Panc1 (cell line): ENCODE results near the gene TEX54. TPM values are rescaled to one million over a fixed set of nuclear protein-coding genes. Genes with fewer than 3 reads are reported as not detected.
"Not testable (repeated sequence)": the region's sequence is repeated elsewhere in the genome, so short reads cannot be mapped to it uniquely, and the experiment has no call there.

ENCODE experiments used
- ATAC-seq: fragments of 200-7000 bp; cut with Tn5 transposase; 2 replicates; pipeline ENCODE4 v1.9.1; 2020; ENCODE audit warnings: mild to moderate bottlenecking, moderate library complexity
- BruUV-seq: library from RNA; stranded (reverse); fragments of 400-500 nt; replicated peaks from 2 replicates; lab custom pipeline; 2021; lab: Mats Ljungman, UMichigan
- CTCF ChIA-PET: fragments of 300-600 bp; sonication (Branson Sonifier 250); formaldehyde crosslinking; loops from one replicate; lab custom pipeline; 2022; ENCODE audit warnings: antibody characterized with exemption; lab: Charles Lee
- POLR2A ChIA-PET: fragments of 300-600 bp; sonication (Branson Sonifier 250); formaldehyde crosslinking; loops from one replicate; lab custom pipeline; 2022; ENCODE audit warnings: antibody characterized with exemption; lab: Charles Lee
- DNase-seq: peaks from one replicate; pipeline ENCODE4 v3.0.0-alpha.2; 2010; ENCODE audit warnings: low read depth, low spot score
- H3K27ac ChIP-seq: 2 replicates; pipeline ENCODE4 v1.5.1; 2011; ENCODE audit warnings: mild to moderate bottlenecking, low read length, inconsistent platforms
- H3K27me3 ChIP-seq: fragments of 200-500 bp; sonication (Bioruptor generic); 2 replicates; pipeline ENCODE4 v1.6.0; 2014; ENCODE audit warnings: low read length, inconsistent platforms; ENCODE audit not compliant: control insufficient read depth, insufficient read depth
- H3K36me3 ChIP-seq: fragments of 200-500 bp; sonication (Bioruptor generic); 2 replicates; pipeline ENCODE4 v1.5.1; 2014; ENCODE audit warnings: inconsistent platforms, mild to moderate bottlenecking, low read length, moderate library complexity; ENCODE audit not compliant: control insufficient read depth, insufficient read depth
- H3K4me1 ChIP-seq: 2 replicates; pipeline ENCODE4 v1.5.1; 2011; ENCODE audit warnings: inconsistent platforms, mild to moderate bottlenecking, low read length, moderate library complexity; ENCODE audit not compliant: control insufficient read depth, insufficient read depth
- H3K4me3 ChIP-seq, 2 experiments: 2 replicates each; pipeline ENCODE4 v1.5.1; 2011 to 2012; ENCODE audit warnings: low read depth in 2 of 2, low read length in 2 of 2, mild to moderate bottlenecking in 2 of 2, inconsistent platforms in 1 of 2, moderate library complexity in 1 of 2
- H3K9me3 ChIP-seq: fragments of 200-500 bp; sonication (Bioruptor generic); 2 replicates; pipeline ENCODE4 v1.5.1; 2014; ENCODE audit warnings: low read depth, mild to moderate bottlenecking, inconsistent platforms, low read length, moderate library complexity; ENCODE audit not compliant: control insufficient read depth, insufficient read depth
- POLR2AphosphoS5 ChIP-seq: IDR thresholded peaks from 2 replicates; pipeline ENCODE4 v1.6.1; 2012; ENCODE audit warnings: mild to moderate bottlenecking, low read depth, low read length, moderate library complexity
- SIN3A ChIP-seq: IDR thresholded peaks from 2 replicates; pipeline ENCODE4 v1.6.1; 2012; ENCODE audit warnings: low read depth, mild to moderate bottlenecking, low read length, moderate library complexity, borderline replicate concordance; ENCODE audit not compliant: insufficient read depth
- TCF7L2 ChIP-seq: IDR thresholded peaks from 2 replicates; pipeline ENCODE4 v1.6.1; 2011; ENCODE audit warnings: mild to moderate bottlenecking, low read depth, low read length, inconsistent platforms
- in situ Hi-C: cut with HindIII; loops from 2 replicates; pipeline ENCODE4 v1.10.0; 2016; ENCODE audit warnings: low sequenced_read_pairs, low pct_unique_long_range_greater_than_20kb
- intact Hi-C: fragments of 100-400 bp; cut with micrococcal nuclease; formaldehyde crosslinking; loops from one replicate; pipeline ENCODE4 v1.10.0; 2022; ENCODE audit not compliant: unreplicated experiment
- total RNA-seq: library from RNA; stranded (reverse); gene quantifications from one replicate; pipeline ENCODE4 v1.2.1, GENCODE V29; 2021; ENCODE audit not compliant: unreplicated experiment
- TF ChIP-seq, protein P1 (sequence below), 2 experiments: IDR thresholded peaks; 2 replicates each; pipeline ENCODE4 v1.6.1; 2011 to 2012; ENCODE audit warnings: low read depth in 2 of 2, control low read depth in 1 of 2, low read length in 1 of 2, mild to moderate bottlenecking in 1 of 2, moderate library complexity in 1 of 2; ENCODE audit not compliant: insufficient read depth in 1 of 2
- TF ChIP-seq, protein P2 (sequence below): fragments of 450-650 bp; IDR thresholded peaks from 2 replicates; pipeline ENCODE4 v1.5.1; 2017; ENCODE audit warnings: mild to moderate bottlenecking

The TEX54 gene
- total RNA-seq, 1 experiment from 2014 or later: not detected

DNA sequence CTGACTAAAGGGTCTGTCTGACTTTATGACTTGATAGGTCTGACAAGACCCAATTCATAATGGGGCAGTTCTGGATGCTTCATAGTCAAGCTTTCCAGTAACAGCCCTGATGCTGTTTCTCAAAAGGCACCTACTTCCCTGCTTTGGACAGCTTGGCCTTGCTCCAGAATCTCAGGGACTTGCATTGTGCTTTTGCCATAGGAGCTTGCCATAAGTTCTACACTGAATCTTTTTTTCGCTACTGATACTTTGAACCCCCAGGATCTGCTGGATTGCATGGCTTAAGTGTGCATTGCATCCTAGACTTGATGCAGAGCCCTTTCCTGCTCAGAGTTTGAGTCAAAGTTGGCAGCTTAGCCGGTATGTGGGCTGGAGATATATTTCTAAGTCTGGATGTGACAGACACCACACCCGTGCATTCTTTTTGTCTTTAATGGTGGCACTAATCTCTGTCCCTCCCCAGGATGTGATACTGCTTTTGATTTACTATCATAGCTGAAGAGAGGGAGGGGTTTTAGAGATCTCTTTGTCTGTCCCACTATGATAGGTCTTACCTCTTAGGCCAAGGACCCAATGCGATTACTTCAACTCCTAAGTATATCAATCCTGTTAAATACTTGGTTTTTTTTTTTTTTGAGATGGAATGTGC is 31.2 kb upstream of the TEX54 start:
- Histone ChIP-seq H3K9me3 (no peaks in the 10 kb centered on the region), H3K4me3 (no peak overlapping the region), H3K4me1 (peaks cover 4% of the 10 kb centered on the region; the same call in 1 of the 2 replicates), H3K27ac (no peak overlapping the region), H3K36me3 (no peaks in the 10 kb centered on the region), H3K27me3 (no peaks in the 10 kb centered on the region)
- DNase-seq (no peak), ATAC-seq (no peak)
- ChIA-PET POLR2A (interaction anchor here (0.5 kb wide), 2 partner anchors 12 to 24 kb away, joined by 5 to 9 read pairs; no protein-coding TSS in a partner anchor), CTCF (interaction anchor here (0.6 kb wide), 2 partner anchors 10 to 13 kb away, joined by 4 read pairs; no protein-coding TSS in a partner anchor)
- TF ChIP-seq POLR2AphosphoS5 (no peak), TCF7L2 (no peak), SIN3A (no peak)
- TF ChIP-seq, protein P1, sequence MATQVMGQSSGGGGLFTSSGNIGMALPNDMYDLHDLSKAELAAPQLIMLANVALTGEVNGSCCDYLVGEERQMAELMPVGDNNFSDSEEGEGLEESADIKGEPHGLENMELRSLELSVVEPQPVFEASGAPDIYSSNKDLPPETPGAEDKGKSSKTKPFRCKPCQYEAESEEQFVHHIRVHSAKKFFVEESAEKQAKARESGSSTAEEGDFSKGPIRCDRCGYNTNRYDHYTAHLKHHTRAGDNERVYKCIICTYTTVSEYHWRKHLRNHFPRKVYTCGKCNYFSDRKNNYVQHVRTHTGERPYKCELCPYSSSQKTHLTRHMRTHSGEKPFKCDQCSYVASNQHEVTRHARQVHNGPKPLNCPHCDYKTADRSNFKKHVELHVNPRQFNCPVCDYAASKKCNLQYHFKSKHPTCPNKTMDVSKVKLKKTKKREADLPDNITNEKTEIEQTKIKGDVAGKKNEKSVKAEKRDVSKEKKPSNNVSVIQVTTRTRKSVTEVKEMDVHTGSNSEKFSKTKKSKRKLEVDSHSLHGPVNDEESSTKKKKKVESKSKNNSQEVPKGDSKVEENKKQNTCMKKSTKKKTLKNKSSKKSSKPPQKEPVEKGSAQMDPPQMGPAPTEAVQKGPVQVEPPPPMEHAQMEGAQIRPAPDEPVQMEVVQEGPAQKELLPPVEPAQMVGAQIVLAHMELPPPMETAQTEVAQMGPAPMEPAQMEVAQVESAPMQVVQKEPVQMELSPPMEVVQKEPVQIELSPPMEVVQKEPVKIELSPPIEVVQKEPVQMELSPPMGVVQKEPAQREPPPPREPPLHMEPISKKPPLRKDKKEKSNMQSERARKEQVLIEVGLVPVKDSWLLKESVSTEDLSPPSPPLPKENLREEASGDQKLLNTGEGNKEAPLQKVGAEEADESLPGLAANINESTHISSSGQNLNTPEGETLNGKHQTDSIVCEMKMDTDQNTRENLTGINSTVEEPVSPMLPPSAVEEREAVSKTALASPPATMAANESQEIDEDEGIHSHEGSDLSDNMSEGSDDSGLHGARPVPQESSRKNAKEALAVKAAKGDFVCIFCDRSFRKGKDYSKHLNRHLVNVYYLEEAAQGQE (IDR thresholded peaks at IDR 0.05; ENCODE audit: insufficient read depth in 1 of 2, low read depth in 2 of 2, low read length in 1 of 2): no peak
- TF ChIP-seq, protein P2, sequence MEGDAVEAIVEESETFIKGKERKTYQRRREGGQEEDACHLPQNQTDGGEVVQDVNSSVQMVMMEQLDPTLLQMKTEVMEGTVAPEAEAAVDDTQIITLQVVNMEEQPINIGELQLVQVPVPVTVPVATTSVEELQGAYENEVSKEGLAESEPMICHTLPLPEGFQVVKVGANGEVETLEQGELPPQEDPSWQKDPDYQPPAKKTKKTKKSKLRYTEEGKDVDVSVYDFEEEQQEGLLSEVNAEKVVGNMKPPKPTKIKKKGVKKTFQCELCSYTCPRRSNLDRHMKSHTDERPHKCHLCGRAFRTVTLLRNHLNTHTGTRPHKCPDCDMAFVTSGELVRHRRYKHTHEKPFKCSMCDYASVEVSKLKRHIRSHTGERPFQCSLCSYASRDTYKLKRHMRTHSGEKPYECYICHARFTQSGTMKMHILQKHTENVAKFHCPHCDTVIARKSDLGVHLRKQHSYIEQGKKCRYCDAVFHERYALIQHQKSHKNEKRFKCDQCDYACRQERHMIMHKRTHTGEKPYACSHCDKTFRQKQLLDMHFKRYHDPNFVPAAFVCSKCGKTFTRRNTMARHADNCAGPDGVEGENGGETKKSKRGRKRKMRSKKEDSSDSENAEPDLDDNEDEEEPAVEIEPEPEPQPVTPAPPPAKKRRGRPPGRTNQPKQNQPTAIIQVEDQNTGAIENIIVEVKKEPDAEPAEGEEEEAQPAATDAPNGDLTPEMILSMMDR: no peak
- in situ Hi-C loops (no loop called here), intact Hi-C loops (loop anchor here (2.0 kb wide), 1 partner anchor 77 kb away; the partner anchor contains the start of gene TMEM179B)
- no TSS peak for BruUV-seq

DNA sequence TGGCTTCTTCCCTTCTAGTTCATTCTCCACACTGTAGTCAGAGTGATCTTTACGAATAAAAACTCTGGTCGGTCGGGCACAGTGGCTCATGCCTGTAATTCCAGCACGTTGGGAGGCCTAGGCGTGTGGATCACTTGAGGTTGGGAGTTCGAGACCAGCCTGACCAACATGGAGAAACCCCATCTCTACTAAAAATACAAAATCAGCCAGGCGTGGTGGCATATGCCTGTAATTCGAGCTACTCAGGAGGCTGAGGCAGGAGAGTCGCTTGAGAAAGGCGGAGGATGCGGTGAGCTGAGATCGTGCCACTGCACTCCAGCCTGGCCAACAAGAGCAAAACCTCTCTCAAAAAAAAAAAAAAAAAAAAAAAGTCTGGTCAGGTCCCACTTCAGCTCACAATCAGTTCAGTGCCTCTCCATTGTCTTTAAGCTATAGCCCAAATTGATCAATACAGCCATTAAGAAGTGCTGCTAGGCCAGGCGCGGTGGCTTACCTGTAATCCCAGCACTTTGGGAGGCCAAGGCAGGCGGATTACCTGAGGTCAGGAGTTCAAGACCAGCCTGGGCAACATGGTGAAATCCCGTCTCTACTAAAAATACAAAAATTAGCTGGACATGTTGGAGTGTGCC is 29.0 kb upstream of the TEX54 start:
- H3K36me3 ChIP-seq, BruUV-seq, H3K4me3 ChIP-seq, H3K27me3 ChIP-seq, H3K27ac ChIP-seq, ATAC-seq, in situ Hi-C loops, DNase-seq, H3K9me3 ChIP-seq: not testable (repeated sequence)
- intact Hi-C loops: loop anchor here (2.0 kb wide), 1 partner anchor 75 kb away; the partner anchor contains the start of gene TMEM179B
- ChIA-PET POLR2A (interaction anchor here (0.6 to 1.0 kb wide), 6 partner anchors 20 to 1114 kb away, joined by 3 to 20 read pairs (median 9); partner anchors contain the start of genes C11orf98 and CSKMT), CTCF (interaction anchor here (0.6 to 0.7 kb wide), 3 partner anchors 75 to 180 kb away, joined by 3 to 7 read pairs (median 4); no protein-coding TSS in a partner anchor)
- peaks cover 17% of the 10 kb centered on the region for H3K4me1 ChIP-seq
